Endothelial cell of umbilical vein (primary cell): ENCODE measurements around the gene METTL5. TPM values are rescaled to one million over a fixed set of nuclear protein-coding genes. Genes with fewer than 3 reads are reported as not detected.

Experiments used
- BruUV-seq: library from RNA; stranded (reverse); fragments of 400-500 nt; replicated peaks from 2 replicates; lab custom pipeline; 2021; lab: Mats Ljungman, UMichigan
- CTCF ChIA-PET: fragments of 300-600, 350-600 bp; sonication (Branson Sonifier 250); formaldehyde crosslinking; loops from one replicate; lab custom pipeline; 2021; ENCODE audit warnings: antibody characterized with exemption, inconsistent platforms; lab: Charles Lee
- POLR2A ChIA-PET: fragments of 300-600, 350-600 bp; sonication (Branson Sonifier 250); formaldehyde crosslinking; loops from one replicate; lab custom pipeline; 2021; ENCODE audit warnings: antibody characterized with exemption, inconsistent platforms; lab: Charles Lee
- DNase-seq: peaks from one replicate; pipeline ENCODE4 v3.0.0-alpha.2; 2011; ENCODE audit warnings: low read depth, low spot score
- FAIRE-seq: peaks from 2 replicates; lab custom pipeline; 2011; peaks lifted over from hg19 to GRCh38; lab: Jason Lieb, UNC
- H2AFZ ChIP-seq: 2 replicates; pipeline ENCODE4 v1.6.0; 2012; ENCODE audit warnings: low read depth, low read length, control low read depth, inconsistent platforms
- H3K27ac ChIP-seq: 2 replicates; pipeline ENCODE4 v1.5.1; 2011; ENCODE audit warnings: low read depth, mild to moderate bottlenecking, control low read depth, low read length, moderate library complexity; ENCODE audit not compliant: insufficient read depth
- H3K27me3 ChIP-seq, 2 experiments: 2 replicates each; pipeline versions ENCODE4 v1.6.0 to v1.6.1; 2011; ENCODE audit warnings: low read length in 2 of 2, mixed read lengths in 1 of 2; ENCODE audit not compliant: control insufficient read depth in 2 of 2, insufficient read depth in 2 of 2
- H3K36me3 ChIP-seq, 2 experiments: 2 replicates in 1 of 2; 3 replicates in 1 of 2; pipeline ENCODE4 v1.5.1; 2011; ENCODE audit warnings: low read length in 2 of 2, mild to moderate bottlenecking in 1 of 2, moderate library complexity in 1 of 2; ENCODE audit not compliant: control insufficient read depth in 2 of 2, insufficient read depth in 2 of 2; ENCODE audit errors: extremely low read depth in 1 of 2
- H3K4me1 ChIP-seq: 3 replicates; pipeline ENCODE4 v1.5.1; 2011; ENCODE audit warnings: mild to moderate bottlenecking, low read length; ENCODE audit not compliant: control insufficient read depth, insufficient read depth; ENCODE audit errors: extremely low read depth
- H3K4me2 ChIP-seq: 2 replicates; pipeline ENCODE4 v1.6.1; 2011; ENCODE audit warnings: low read length, control low read depth, mixed read lengths; ENCODE audit not compliant: insufficient read depth
- H3K4me3 ChIP-seq, 3 experiments: fragments of 200-600 bp in 1 of 3; sonication (generic), shearing (Covaris generic) in 1 of 3; replicated peaks in 1 of 3; 2 replicates each; pipeline ENCODE4 v1.5.1; 2011 to 2016; ENCODE audit warnings: control low read depth in 3 of 3, low read length in 3 of 3, mild to moderate bottlenecking in 2 of 3, inconsistent platforms in 1 of 3, low read depth in 1 of 3, moderate library complexity in 1 of 3; ENCODE audit not compliant: insufficient read depth in 1 of 3
- H3K79me2 ChIP-seq: 2 replicates; pipeline ENCODE4 v1.6.0; 2012; ENCODE audit warnings: low read length, inconsistent platforms; ENCODE audit not compliant: control insufficient read depth, insufficient read depth
- H3K9ac ChIP-seq: replicated peaks from 2 replicates; pipeline ENCODE3; 2011; ENCODE audit warnings: low read length, control low read depth; ENCODE audit not compliant: insufficient read depth; ENCODE audit errors: extremely low read depth
- H3K9me1 ChIP-seq: replicated peaks from 3 replicates; pipeline ENCODE4 v1.6.0; 2011; ENCODE audit warnings: mild to moderate bottlenecking, low read length; ENCODE audit not compliant: control insufficient read depth, insufficient read depth; ENCODE audit errors: extremely low read depth
- H3K9me3 ChIP-seq: replicated peaks from 2 replicates; pipeline ENCODE4 v1.5.1; 2012; ENCODE audit warnings: low read length, inconsistent platforms; ENCODE audit not compliant: control insufficient read depth, insufficient read depth
- H4K20me1 ChIP-seq: replicated peaks from 2 replicates; pipeline ENCODE3; 2011; ENCODE audit warnings: mild to moderate bottlenecking, low read length; ENCODE audit not compliant: control insufficient read depth, insufficient read depth; ENCODE audit errors: extremely low read depth
- CTCF ChIP-seq, 2 donors: IDR thresholded peaks; 1 replicate in 1 of 2; 2 replicates in 1 of 2; pipeline ENCODE4 v1.5.1; 2011; ENCODE audit warnings: low read length in 2 of 2, mild to moderate bottlenecking in 2 of 2, moderate library complexity in 2 of 2, control low read depth in 1 of 2, inconsistent platforms in 1 of 2, low read depth in 1 of 2; ENCODE audit not compliant: insufficient read depth in 1 of 2; ENCODE audit errors: extremely low read depth in 1 of 2
- EZH2 ChIP-seq: IDR thresholded peaks from 2 replicates; pipeline ENCODE4 v1.6.1; 2012; ENCODE audit warnings: borderline replicate concordance, low read depth, mild to moderate bottlenecking, moderate library complexity, low read length, inconsistent platforms; ENCODE audit not compliant: severe bottlenecking
- FOS ChIP-seq: IDR thresholded peaks from 2 replicates; pipeline ENCODE4 v1.6.1; 2011; ENCODE audit warnings: mild to moderate bottlenecking, low read length, moderate library complexity, borderline replicate concordance; ENCODE audit not compliant: insufficient read depth
- GATA2 ChIP-seq: IDR thresholded peaks from 2 replicates; pipeline ENCODE4 v1.7.0; 2011; ENCODE audit warnings: low read depth, mild to moderate bottlenecking, moderate library complexity, mixed read lengths, low read length; ENCODE audit not compliant: insufficient read length, insufficient read depth
- JUN ChIP-seq: IDR thresholded peaks from 2 replicates; pipeline ENCODE4 v1.6.1; 2011; ENCODE audit warnings: borderline replicate concordance, low read depth; ENCODE audit not compliant: insufficient read length, insufficient read depth
- MYC ChIP-seq: IDR thresholded peaks from one replicate; pipeline ENCODE4 v1.6.1; 2011; ENCODE audit warnings: mild to moderate bottlenecking, low read depth, low read length
- POLR2A ChIP-seq: IDR thresholded peaks from 2 replicates; pipeline ENCODE4 v1.6.1; 2012; ENCODE audit warnings: low read depth, mild to moderate bottlenecking, control low read depth, low read length
- POLR2AphosphoS5 ChIP-seq: IDR thresholded peaks from 2 replicates; pipeline ENCODE4 v1.6.1; 2012; ENCODE audit warnings: low read depth, mild to moderate bottlenecking, control low read depth, low read length, moderate library complexity; ENCODE audit not compliant: insufficient read depth
- dilution Hi-C: fragments of 300-500 bp; cut with MboI; formaldehyde crosslinking; loops from one replicate; pipeline ENCODE4 v1.15.0; 2019; ENCODE audit warnings: low sequenced_read_pairs; ENCODE audit not compliant: extremely low pct_ligation_motif_present
- intact Hi-C: fragments of 100-400 bp; cut with micrococcal nuclease; formaldehyde crosslinking; loops from one replicate; pipeline ENCODE4 v1.10.0; 2022
- polyA plus RNA-seq, 4 experiments: library from polyadenylated mRNA; depleted of rRNA in 3 of 4; stranded (reverse) in 3 of 4; unstranded in 1 of 4; fragments of >200 nt; gene quantifications; 2 replicates each; pipeline versions ENCODE4 v1.2.1 to v1.2.3, GENCODE V29; 2011 to 2012; ENCODE audit warnings: missing spikeins in 1 of 4
- total RNA-seq: library from RNA; stranded (reverse); gene quantifications from 2 replicates; pipeline ENCODE4 v1.2.3, GENCODE V29; 2021
- TF ChIP-seq, protein P1 (sequence below): IDR thresholded peaks from 2 replicates; pipeline ENCODE4 v1.6.1; 2011; ENCODE audit not compliant: insufficient read depth, insufficient read length

METTL5 gene
- total and polyA plus RNA-seq, 2 donors (not counting 3 experiments of a cell fraction or from before 2014, with no cell fraction given): 27.0 to 52.0 TPM

DNA sequence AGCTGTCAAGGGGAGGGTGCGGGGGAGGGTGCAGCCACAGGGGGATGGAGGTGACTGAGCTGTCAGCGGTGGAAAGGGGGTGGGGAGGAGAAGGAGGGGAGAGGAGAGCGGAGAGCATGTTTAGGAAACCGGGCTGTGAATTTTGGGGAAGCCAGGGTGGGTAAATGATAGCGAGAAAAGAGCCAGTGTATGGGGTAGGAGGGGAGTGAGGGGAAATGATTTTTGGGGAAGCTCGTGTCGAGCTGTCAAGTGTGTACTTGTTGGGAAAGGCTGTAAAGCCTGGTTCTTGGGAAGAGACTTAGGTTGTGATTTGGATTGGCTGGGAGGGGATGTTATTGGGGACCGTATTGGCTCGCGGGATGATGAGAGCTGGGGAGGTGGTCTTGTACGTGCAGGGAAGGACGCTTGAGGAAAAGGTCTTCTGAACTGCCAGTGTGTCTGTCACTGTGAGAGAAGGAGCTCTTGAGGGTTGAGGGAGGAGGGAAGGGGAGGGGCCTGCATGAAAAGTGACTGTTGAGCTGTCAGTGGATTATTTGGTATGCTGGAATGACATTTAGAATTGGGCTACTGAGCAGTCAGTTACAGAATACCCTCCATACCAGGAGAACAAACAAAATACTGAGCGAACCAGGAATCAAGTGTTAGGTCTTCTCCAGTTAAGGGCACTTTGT lies 3.6 kb upstream of the METTL5 start:
- no peaks in the 10 kb centered on the region for H3K27me3 ChIP-seq
- DNase-seq (peak; percentile 61), FAIRE-seq (peak; percentile 70)
- peak overlapping the region; percentile 82 for H2AFZ ChIP-seq
- H3K9me1 ChIP-seq: no peaks in the 10 kb centered on the region
- POLR2A ChIA-PET: interaction anchor here (0.6 to 1.7 kb wide), 3 partner anchors 27 to 350 kb away, joined by 3 to 6 read pairs (median 4); partner anchors contain the start of gene BBS5
- no TSS peak for BruUV-seq
- dilution Hi-C loops (no loop called here), intact Hi-C loops (loop anchor here (5.0 kb wide), 2 partner anchors 44 to 329 kb away; no protein-coding TSS in a partner anchor)
- H3K4me3 ChIP-seq: peak overlapping the region; percentile 57 to 79 (median 71)
- H3K4me2 ChIP-seq: peak overlapping the region; percentile 95
- CTCF ChIA-PET: interaction anchor here (0.6 to 2.3 kb wide), 8 partner anchors 15 to 375 kb away, joined by 3 to 11 read pairs (median 3); partner anchors contain the start of gene BBS5
- H3K9me3 ChIP-seq: no peaks in the 10 kb centered on the region
- no peaks in the 10 kb centered on the region for H3K36me3 ChIP-seq
- peaks cover 3% of the 10 kb centered on the region for H4K20me1 ChIP-seq
- peak overlapping the region; percentile 89 for H3K9ac ChIP-seq
- peaks cover 63% of the 10 kb centered on the region for H3K79me2 ChIP-seq
- H3K27ac ChIP-seq: no peak overlapping the region
- H3K4me1 ChIP-seq: peaks cover 17% of the 10 kb centered on the region
- TF ChIP-seq CTCF (IDR thresholded peaks at IDR 0.05; ENCODE audit: extremely low read depth in 1 of 2, insufficient read depth in 1 of 2, low read depth in 1 of 2, low read length in 2 of 2): no peak
- no peak for TF ChIP-seq POLR2A
- TF ChIP-seq, protein P1, sequence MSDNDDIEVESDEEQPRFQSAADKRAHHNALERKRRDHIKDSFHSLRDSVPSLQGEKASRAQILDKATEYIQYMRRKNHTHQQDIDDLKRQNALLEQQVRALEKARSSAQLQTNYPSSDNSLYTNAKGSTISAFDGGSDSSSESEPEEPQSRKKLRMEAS: no peak
- TF ChIP-seq POLR2AphosphoS5: no peak
- no peak for TF ChIP-seq FOS
- no peak for TF ChIP-seq JUN
- no peak for TF ChIP-seq EZH2
- TF ChIP-seq GATA2: no peak
- no peak for TF ChIP-seq MYC
